ENCODE results near the gene TCAP. TPM values are rescaled to one million over a fixed set of nuclear protein-coding genes. Genes with fewer than 3 reads are reported as not detected.

Gene TCAP
- polyA plus RNA-seq, 3 donors, result 1.3 TPM; not detected in 2

DNA sequence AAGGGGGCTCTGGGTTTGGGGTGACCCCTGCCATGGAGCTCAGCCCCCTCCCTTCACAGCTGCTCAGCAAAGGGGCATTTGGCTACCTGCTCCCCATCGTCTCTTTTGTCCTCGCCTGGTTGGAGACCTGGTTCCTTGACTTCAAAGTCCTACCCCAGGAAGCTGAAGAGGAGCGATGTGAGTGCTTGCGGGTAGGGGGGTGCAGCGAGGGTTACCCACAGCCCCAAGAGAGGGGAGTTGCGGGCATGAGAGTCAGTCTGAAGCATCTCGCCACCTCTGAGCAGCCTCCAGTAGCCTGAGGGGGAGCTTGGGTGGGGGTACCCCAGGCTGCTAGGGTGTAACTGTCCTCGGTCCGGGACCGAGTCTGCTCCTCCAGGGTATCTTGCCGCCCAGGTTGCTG, 6.8 kb upstream of the TCAP start:
- H3K27ac Mint-ChIP-seq, result peak overlapping the region in 1 of 7 donors; percentile 45
- Histone ChIP-seq H3K4me1 (ENCODE audit: control insufficient read depth in 1 of 2, insufficient read depth in 2 of 2, low read length in 2 of 2) (peaks cover 16 to 17% of the 10 kb centered on the region in 2 donors), H3K79me2 (ENCODE audit: insufficient read depth, low read length) (peaks cover 4% of the 10 kb centered on the region), H3K27me3 (ENCODE audit: control insufficient read depth in 2 of 2, insufficient read depth in 2 of 2, low read length in 2 of 2) (no peaks in the 10 kb centered on the region), H4K20me1 (ENCODE audit: insufficient read depth, low read length) (peaks cover 52% of the 10 kb centered on the region), H3K9me3 (replicated peaks in 1 of 2; ENCODE audit: control insufficient read depth in 1 of 2, insufficient read depth in 1 of 2, low read length in 2 of 2) (no peaks in the 10 kb centered on the region), H3K4me3 (replicated peaks in 1 of 3; ENCODE audit: low read depth in 2 of 3, low read length in 3 of 3) (no peak overlapping the region), H3K36me3 (replicated peaks in 1 of 2; ENCODE audit: control insufficient read depth in 1 of 2, insufficient read depth in 2 of 2, low read length in 2 of 2) (peaks cover 60 to 81% of the 10 kb centered on the region in 2 donors), H2AFZ (ENCODE audit: insufficient read depth, low read depth, low read length, poor library complexity, severe bottlenecking) (no peak overlapping the region), H3K9ac (ENCODE audit: insufficient read depth, low read length, poor library complexity, severe bottlenecking) (no peak overlapping the region), H3K27ac (ENCODE audit: low read depth in 1 of 2, low read length in 2 of 2) (no peak overlapping the region), H3K4me2 (replicated peaks; ENCODE audit: extremely low read depth, low read length, poor library complexity, severe bottlenecking) (no peak overlapping the region)
- H3K4me1 Mint-ChIP-seq, result peaks cover 20% of the 10 kb centered on the region
- peaks cover 59 to 82% of the 10 kb centered on the region in 2 donors for H3K36me3 Mint-ChIP-seq
- TF ChIP-seq, protein P1, sequence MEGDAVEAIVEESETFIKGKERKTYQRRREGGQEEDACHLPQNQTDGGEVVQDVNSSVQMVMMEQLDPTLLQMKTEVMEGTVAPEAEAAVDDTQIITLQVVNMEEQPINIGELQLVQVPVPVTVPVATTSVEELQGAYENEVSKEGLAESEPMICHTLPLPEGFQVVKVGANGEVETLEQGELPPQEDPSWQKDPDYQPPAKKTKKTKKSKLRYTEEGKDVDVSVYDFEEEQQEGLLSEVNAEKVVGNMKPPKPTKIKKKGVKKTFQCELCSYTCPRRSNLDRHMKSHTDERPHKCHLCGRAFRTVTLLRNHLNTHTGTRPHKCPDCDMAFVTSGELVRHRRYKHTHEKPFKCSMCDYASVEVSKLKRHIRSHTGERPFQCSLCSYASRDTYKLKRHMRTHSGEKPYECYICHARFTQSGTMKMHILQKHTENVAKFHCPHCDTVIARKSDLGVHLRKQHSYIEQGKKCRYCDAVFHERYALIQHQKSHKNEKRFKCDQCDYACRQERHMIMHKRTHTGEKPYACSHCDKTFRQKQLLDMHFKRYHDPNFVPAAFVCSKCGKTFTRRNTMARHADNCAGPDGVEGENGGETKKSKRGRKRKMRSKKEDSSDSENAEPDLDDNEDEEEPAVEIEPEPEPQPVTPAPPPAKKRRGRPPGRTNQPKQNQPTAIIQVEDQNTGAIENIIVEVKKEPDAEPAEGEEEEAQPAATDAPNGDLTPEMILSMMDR (IDR thresholded peaks at IDR 0.05), result no peak
- no peaks in the 10 kb centered on the region for H3K9me3 Mint-ChIP-seq
- H3K27me3 Mint-ChIP-seq (ENCODE audit: low read depth in 3 of 3), result peaks cover 0 to 2% (median 1%) of the 10 kb centered on the region in 3 donors
- no peak for DNase-seq
- H3K4me3 Mint-ChIP-seq, result no peak overlapping the region
- 100% methylated on average over 2 of the region's 11 CpGs for WGBS (ENCODE audit: insufficient coverage)
- intact Hi-C loops (cut with micrococcal nuclease), result no loop called here

DNA sequence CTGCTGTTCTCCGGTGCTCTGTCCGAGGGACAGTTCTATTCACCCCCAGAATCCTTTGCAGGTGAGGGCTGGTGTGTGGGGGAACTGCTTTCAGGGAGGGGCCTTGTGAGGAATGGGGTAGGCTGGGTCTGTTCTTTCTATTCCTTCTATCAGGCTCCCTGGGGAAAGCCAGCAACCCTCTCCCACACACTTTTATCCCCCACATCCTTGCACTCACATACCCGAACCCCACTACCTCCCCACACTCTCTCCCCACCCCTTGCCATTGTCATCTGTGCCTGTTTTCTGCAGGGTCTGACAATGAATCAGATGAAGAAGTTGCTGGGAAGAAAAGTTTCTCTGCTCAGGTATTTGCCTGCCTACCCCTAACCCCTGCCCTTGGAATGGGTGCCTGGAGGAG, 6.4 kb upstream of the TCAP start:
- H3K4me3 Mint-ChIP-seq, result no peak overlapping the region
- H4K20me1 ChIP-seq (ENCODE audit: insufficient read depth, low read length), result peaks cover 48% of the 10 kb centered on the region
- peaks cover 60 to 78% of the 10 kb centered on the region in 2 donors for H3K36me3 ChIP-seq (replicated peaks in 1 of 2; ENCODE audit: control insufficient read depth in 1 of 2, insufficient read depth in 2 of 2, low read length in 2 of 2)
- intact Hi-C loops (cut with micrococcal nuclease), result no loop called here
- H3K27ac Mint-ChIP-seq, result peak overlapping the region in 2 of 7 donors; percentile 45 to 69
- DNase-seq, result no peak
- peaks cover 4% of the 10 kb centered on the region for H3K79me2 ChIP-seq (ENCODE audit: insufficient read depth, low read length)
- no CpG with 5 or more reads among the region's 3 CpGs for WGBS (ENCODE audit: insufficient coverage)
- no peak overlapping the region for H3K4me3 ChIP-seq (replicated peaks in 1 of 3; ENCODE audit: low read depth in 2 of 3, low read length in 3 of 3)
- H3K9me3 ChIP-seq (replicated peaks in 1 of 2; ENCODE audit: control insufficient read depth in 1 of 2, insufficient read depth in 1 of 2, low read length in 2 of 2), result no peaks in the 10 kb centered on the region
- peaks cover 16 to 17% of the 10 kb centered on the region in 2 donors for H3K4me1 ChIP-seq (ENCODE audit: control insufficient read depth in 1 of 2, insufficient read depth in 2 of 2, low read length in 2 of 2)
- peak overlapping the region; percentile 52 to 68 for H3K27ac ChIP-seq (ENCODE audit: low read depth in 1 of 2, low read length in 2 of 2)
- H3K36me3 Mint-ChIP-seq, result peaks cover 56 to 79% of the 10 kb centered on the region in 2 donors
- no peaks in the 10 kb centered on the region for H3K27me3 ChIP-seq (ENCODE audit: control insufficient read depth in 2 of 2, insufficient read depth in 2 of 2, low read length in 2 of 2)
- H3K4me2 ChIP-seq (replicated peaks; ENCODE audit: extremely low read depth, low read length, poor library complexity, severe bottlenecking), result no peak overlapping the region
- peaks cover 1 to 2% (median 2%) of the 10 kb centered on the region in 3 donors for H3K27me3 Mint-ChIP-seq (ENCODE audit: low read depth in 3 of 3)
- H3K9ac ChIP-seq (ENCODE audit: insufficient read depth, low read length, poor library complexity, severe bottlenecking), result peak overlapping the region; percentile 40
- peaks cover 18% of the 10 kb centered on the region for H3K4me1 Mint-ChIP-seq
- H3K9me3 Mint-ChIP-seq, result no peaks in the 10 kb centered on the region
- TF ChIP-seq, protein P1 (IDR thresholded peaks at IDR 0.05), result no peak
- no peak overlapping the region for H2AFZ ChIP-seq (ENCODE audit: insufficient read depth, low read depth, low read length, poor library complexity, severe bottlenecking)
